ENCODE measurements around the gene NOTCH1.
"Not testable (repeated sequence)": the region's sequence is repeated elsewhere in the genome, so short reads cannot be mapped to it uniquely, and the experiment has no call there.

The NOTCH1 gene

GRCh38 chr9:136564379-136564988, 18.6 kb upstream of the NOTCH1 start:
- no peak for DNase-seq (ENCODE audit: low spot score)

GRCh38 chr9:136563646-136564325, 17.9 kb upstream of the NOTCH1 start:
- DNase-seq (ENCODE audit: low spot score), result no peak

- no peak for DNase-seq (ENCODE audit: low spot score)
Measured at GRCh38 chr9:136562746-136563495, 17.1 kb upstream of the NOTCH1 start.

- DNase-seq (ENCODE audit: low spot score), result no peak
Measured at GRCh38 chr9:136561779-136562178, 15.9 kb upstream of the NOTCH1 start.

- no peak for DNase-seq (ENCODE audit: low spot score)
Measured at GRCh38 chr9:136560586-136560985, 14.7 kb upstream of the NOTCH1 start.

- not testable (repeated sequence) for DNase-seq (ENCODE audit: low spot score)
Measured at GRCh38 chr9:136559371-136559770, 13.5 kb upstream of the NOTCH1 start.

- not testable (repeated sequence) for DNase-seq (ENCODE audit: low spot score)
Measured at GRCh38 chr9:136558846-136559245, 13.0 kb upstream of the NOTCH1 start.

- no peak for DNase-seq (ENCODE audit: low spot score)
Measured at GRCh38 chr9:136558373-136558772, 12.5 kb upstream of the NOTCH1 start.

GRCh38 chr9:136557036-136557435, 11.2 kb upstream of the NOTCH1 start:
- no peak for DNase-seq (ENCODE audit: low spot score)

- DNase-seq (ENCODE audit: low spot score), result no peak
Measured at GRCh38 chr9:136556166-136556565, 10.3 kb upstream of the NOTCH1 start.

- DNase-seq (ENCODE audit: low spot score), result no peak
Measured at GRCh38 chr9:136554870-136555269, 9.0 kb upstream of the NOTCH1 start.

GRCh38 chr9:136553581-136553980, 7.7 kb upstream of the NOTCH1 start:
- no peak for DNase-seq (ENCODE audit: low spot score)

GRCh38 chr9:136552117-136552703, 6.4 kb upstream of the NOTCH1 start:
- no peak for DNase-seq (ENCODE audit: low spot score)

- no peak for DNase-seq (ENCODE audit: low spot score)
Measured at GRCh38 chr9:136551401-136552116, 5.7 kb upstream of the NOTCH1 start.

GRCh38 chr9:136550439-136551289, 4.8 kb upstream of the NOTCH1 start:
- no peak for DNase-seq (ENCODE audit: low spot score)

GRCh38 chr9:136549010-136549980, 3.4 kb upstream of the NOTCH1 start:
- no peak for DNase-seq (ENCODE audit: low spot score)

- DNase-seq (ENCODE audit: low spot score), result no peak
Measured at GRCh38 chr9:136547508-136548215, 1.8 kb upstream of the NOTCH1 start.

- no peak for DNase-seq (ENCODE audit: low spot score)
Measured at GRCh38 chr9:136546697-136547501, 1.1 kb upstream of the NOTCH1 start.

- no peak for DNase-seq (ENCODE audit: low spot score)
Measured at GRCh38 chr9:136545692-136545964, 220 bp downstream of the NOTCH1 start.

Data from cerebellar cortex (tissue), 1 donor.